ENCODE data around the gene TMEM248.
"Not testable (repeated sequence)": the region's sequence is repeated elsewhere in the genome, so short reads cannot be mapped to it uniquely, and the experiment has no call there.

TMEM248 gene

GRCh38 chr7:66910789-66911188, 10.2 kb upstream of the TMEM248 start:
- DNase-seq (ENCODE audit: low read depth): no peak

- DNase-seq (ENCODE audit: low read depth): not testable (repeated sequence)
Observed at GRCh38 chr7:66911191-66911590, 9.8 kb upstream of the TMEM248 start.

GRCh38 chr7:66912195-66912594, 8.8 kb upstream of the TMEM248 start:
- no peak for DNase-seq (ENCODE audit: low read depth)

- no peak for DNase-seq (ENCODE audit: low read depth)
Observed at GRCh38 chr7:66913118-66914037, 7.6 kb upstream of the TMEM248 start.

GRCh38 chr7:66917904-66918303, 3.1 kb upstream of the TMEM248 start:
- not testable (repeated sequence) for DNase-seq (ENCODE audit: low read depth)

- no peak for DNase-seq (ENCODE audit: low read depth)
Observed at GRCh38 chr7:66919304-66919703, 1.7 kb upstream of the TMEM248 start.

- DNase-seq (ENCODE audit: low read depth): no peak
Observed at GRCh38 chr7:66919704-66920103, 1.3 kb upstream of the TMEM248 start.

- DNase-seq (ENCODE audit: low read depth): no peak
Observed at GRCh38 chr7:66920256-66920655, 769 bp upstream of the TMEM248 start.

- DNase-seq (ENCODE audit: low read depth): peak; percentile 9
Observed at GRCh38 chr7:66921396-66921917, 432 bp downstream of the TMEM248 start.

GRCh38 chr7:66921918-66922486, 977 bp downstream of the TMEM248 start:
- no peak for DNase-seq (ENCODE audit: low read depth)

GRCh38 chr7:66925255-66925654, 4.2 kb downstream of the TMEM248 start:
- DNase-seq (ENCODE audit: low read depth): no peak

GRCh38 chr7:66927348-66927948, 6.4 kb downstream of the TMEM248 start:
- DNase-seq (ENCODE audit: low read depth): no peak

GRCh38 chr7:66928388-66928787, 7.4 kb downstream of the TMEM248 start:
- no peak for DNase-seq (ENCODE audit: low read depth)

GRCh38 chr7:66929165-66929564, 8.1 kb downstream of the TMEM248 start:
- DNase-seq (ENCODE audit: low read depth): no peak

GRCh38 chr7:66929935-66930334, 8.9 kb downstream of the TMEM248 start:
- no peak for DNase-seq (ENCODE audit: low read depth)

GRCh38 chr7:66930341-66930740, 9.3 kb downstream of the TMEM248 start:
- DNase-seq (ENCODE audit: low read depth): no peak

- no peak for DNase-seq (ENCODE audit: low read depth)
Observed at GRCh38 chr7:66933469-66933868, 12.4 kb downstream of the TMEM248 start.

GRCh38 chr7:66937940-66938339, 16.9 kb downstream of the TMEM248 start:
- DNase-seq (ENCODE audit: low read depth): no peak

- no peak for DNase-seq (ENCODE audit: low read depth)
Observed at GRCh38 chr7:66939325-66939724, 18.3 kb downstream of the TMEM248 start.

- no peak for DNase-seq (ENCODE audit: low read depth)
Observed at GRCh38 chr7:66946545-66946944, 25.5 kb downstream of the TMEM248 start.

GRCh38 chr7:66948480-66949109, 27.6 kb downstream of the TMEM248 start:
- DNase-seq (ENCODE audit: low read depth): no peak

GRCh38 chr7:66950311-66950710, 29.3 kb downstream of the TMEM248 start:
- no peak for DNase-seq (ENCODE audit: low read depth)

All from T-helper 22 cell (primary cell).